Aorta (tissue), 5 donors: ENCODE results near the gene TNFRSF25. TPM values are rescaled to one million over a fixed set of nuclear protein-coding genes. Genes with fewer than 3 reads are reported as not detected.
A peak's percentile ranks its signal among the peaks of the same experiment; 100 is the strongest.

Experiments
- ATAC-seq: fragments of 200-7000 bp; cut with Tn5 transposase; one replicate; pipeline ENCODE4 v1.9.1; 2022; ENCODE audit warnings: moderate library complexity; ENCODE audit not compliant: low FRiP score
- DNase-seq, 2 donors: peaks; one replicate each; pipeline ENCODE4 v3.0.0-alpha.2; 2020
- H3K27ac ChIP-seq, 2 donors: one replicate each; pipeline ENCODE4 v1.5.1; 2013; ENCODE audit warnings: low read length in 2 of 2, mild to moderate bottlenecking in 2 of 2, moderate library complexity in 2 of 2, control low read depth in 1 of 2, inconsistent platforms in 1 of 2, low read depth in 1 of 2
- H3K27me3 ChIP-seq, 2 donors: one replicate each; pipeline ENCODE4 v1.6.1; 2013; ENCODE audit warnings: control low read depth in 1 of 2, low read length in 1 of 2, mild to moderate bottlenecking in 1 of 2, moderate library complexity in 1 of 2; ENCODE audit not compliant: insufficient read depth in 2 of 2, control insufficient read depth in 1 of 2
- H3K36me3 ChIP-seq, 2 donors: one replicate each; pipeline ENCODE4 v1.6.1; 2013; ENCODE audit warnings: control low read depth in 1 of 2, low read length in 1 of 2, mild to moderate bottlenecking in 1 of 2; ENCODE audit not compliant: insufficient read depth in 2 of 2, control insufficient read depth in 1 of 2
- H3K4me1 ChIP-seq, 2 donors: one replicate each; pipeline ENCODE4 v1.6.1; 2013; ENCODE audit warnings: low read length in 2 of 2, control low read depth in 1 of 2, mild to moderate bottlenecking in 1 of 2, moderate library complexity in 1 of 2; ENCODE audit not compliant: insufficient read depth in 2 of 2, control insufficient read depth in 1 of 2
- H3K4me3 ChIP-seq, 2 donors: one replicate each; pipeline ENCODE4 v1.5.1; 2013; ENCODE audit warnings: low read length in 2 of 2, control low read depth in 1 of 2, mild to moderate bottlenecking in 1 of 2
- H3K9me3 ChIP-seq: one replicate; pipeline ENCODE4 v1.6.1; 2013; ENCODE audit warnings: mild to moderate bottlenecking, low read length; ENCODE audit not compliant: control insufficient read depth
- WGBS, 2 donors: extraction: QIAGEN DNeasy Blood & Tissue Kit; methylation state at CpG; one replicate each; pipeline ENCODE4 v1.1.7; 2013; 5-methylcytosine and 5-hydroxymethylcytosine counted together
- intact Hi-C, 2 donors: fragments of 100-400 bp; cut with DNase I; formaldehyde crosslinking; loops; one replicate each; pipeline versions ENCODE4 v1.14.2 to v1.15.0; 2022
- long read RNA-seq, 2 donors: library from polyadenylated mRNA; unstranded; transcript quantifications; one replicate each; pipeline ENCODE4 v2.0.0, GENCODE V29; 2020 to 2021
- polyA plus RNA-seq, 2 donors: library from polyadenylated mRNA; stranded (reverse); fragments of 200-250 nt; gene quantifications; one replicate each; pipeline ENCODE4 v1.2.3, GENCODE V29; 2013
- total RNA-seq, 2 donors: library from RNA; stranded (reverse); fragmentation: NEBNext Ultra II Directional; extraction: Animal tissue kit (Norgen Biotek cat#: 25700); gene quantifications; one replicate each; pipeline ENCODE4 v1.2.1, GENCODE V29; 2021
- donor health status: healthy with polysubstance abuse.
- donor health status: Bipolar disorder and iron deficiency.
- donor health status: DM: no; HTN: no; CAD: no.
- donor health status: DM: no; HTN: no; CAD: no.
- donor health status: DM: yes; HTN: yes; CAD: no.

The TNFRSF25 gene
- 10 to 100 TPM in 1 of 2 donors, 1 to 10 TPM in 1; 6.5 to 34.6 TPM for total RNA-seq
- 10 to 100 TPM in 1 of 2 donors, 1 to 10 TPM in 1; 9.6 to 22.9 TPM for polyA plus RNA-seq
- long read RNA-seq, donor 1, partial matches to known transcripts: 2 of 3 reads
- long read RNA-seq, donor 1, other reads (novel, unspliced or antisense): 1 of 3 reads
- long read RNA-seq, donor 2, partial matches to known transcripts: 3 of 9 reads
- long read RNA-seq, donor 2, other reads (novel, unspliced or antisense): 1 of 9 reads

GRCh38 chr1:6466023-6466422 is at the start of gene TNFRSF25:
Gene TNFRSF25 (minus strand): TSS chr1:6466173. CDS start chr1:6466107, 66 bp downstream.
- DNase-seq (no peak), ATAC-seq (no peak)
- Histone ChIP-seq H3K27ac (no peak within 1 kb of the TSS), H3K36me3 (no peaks in the 10 kb centered on the region), H3K4me1 (no peaks in the 10 kb centered on the region), H3K27me3 (no peaks in the 10 kb centered on the region), H3K4me3 (no peak within 1 kb of the TSS), H3K9me3 (no peaks in the 10 kb centered on the region)
- intact Hi-C loops: no loop called here
- WGBS, 2 donors: 52 to 61% methylated on average over 36 to 43 of the region's 43 CpGs

- Histone ChIP-seq H3K27ac (no peak overlapping the region), H3K4me3 (no peak overlapping the region), H3K36me3 (no peaks in the 10 kb centered on the region), H3K9me3 (no peaks in the 10 kb centered on the region), H3K4me1 (peaks cover 0 to 4% of the 10 kb centered on the region in 2 donors), H3K27me3 (no peaks in the 10 kb centered on the region)
- ATAC-seq (no peak), DNase-seq (peak in 1 of 2 donors; percentile 18)
- intact Hi-C loops: no loop called here
- 96 to 97% methylated on average over 4 of the region's 4 CpGs for WGBS, 2 donors
Measured at GRCh38 chr1:6515771-6516170, 49.8 kb upstream of the TNFRSF25 start.

DNA sequence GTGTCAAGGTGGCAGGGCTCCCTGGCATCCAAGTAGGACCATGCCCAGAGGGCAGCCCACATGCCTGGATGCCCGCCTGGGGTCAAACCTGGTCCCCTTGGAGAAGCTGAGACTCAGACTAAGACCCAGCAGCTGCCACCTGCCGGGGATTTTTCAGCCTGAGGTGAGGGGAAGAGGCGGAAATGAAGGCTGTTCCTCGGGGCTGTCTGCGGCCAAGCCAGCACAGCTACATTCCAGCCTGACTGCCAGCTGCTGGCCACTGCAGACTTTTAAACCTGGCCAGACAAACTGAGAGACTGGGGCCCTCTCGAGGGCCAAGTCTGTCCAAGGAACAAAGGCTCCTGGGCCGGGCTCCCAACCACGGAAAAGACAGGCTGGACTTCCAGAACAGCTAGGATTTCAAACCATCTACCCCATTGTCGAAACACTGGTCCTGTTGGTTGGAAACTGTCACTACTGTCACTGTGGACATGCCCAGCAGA is 47.4 kb upstream of the TNFRSF25 start:
- Histone ChIP-seq H3K36me3 (no peaks in the 10 kb centered on the region), H3K27me3 (no peaks in the 10 kb centered on the region), H3K9me3 (no peaks in the 10 kb centered on the region), H3K27ac (no peak overlapping the region), H3K4me3 (no peak overlapping the region), H3K4me1 (no peaks in the 10 kb centered on the region)
- intact Hi-C loops: no loop called here
- 24 to 26% methylated on average over 9 of the region's 9 CpGs for WGBS, 2 donors
- DNase-seq: no peak
- no peak for ATAC-seq

DNA sequence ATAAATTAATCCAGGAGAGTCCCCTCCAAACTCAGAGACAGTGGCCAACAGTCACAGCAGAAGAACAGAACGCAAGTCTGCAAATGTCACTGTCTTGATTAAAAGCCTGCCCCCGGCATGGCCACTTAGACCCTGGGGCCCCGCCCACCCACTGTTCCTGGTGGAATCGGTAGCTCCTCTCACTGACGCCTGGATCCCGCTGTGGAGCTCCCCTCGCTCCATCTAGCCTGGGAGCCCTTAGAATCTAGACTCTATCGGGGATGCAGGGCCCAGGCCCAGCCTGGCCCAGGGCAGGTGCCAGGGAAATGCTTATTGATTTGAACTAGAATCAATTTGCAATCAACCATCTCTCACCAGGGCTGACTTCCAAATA is 46.9 kb upstream of the TNFRSF25 start:
- DNase-seq (no peak), ATAC-seq (no peak)
- Histone ChIP-seq H3K9me3 (no peaks in the 10 kb centered on the region), H3K4me1 (no peaks in the 10 kb centered on the region), H3K27me3 (no peaks in the 10 kb centered on the region), H3K27ac (no peak overlapping the region), H3K4me3 (no peak overlapping the region), H3K36me3 (no peaks in the 10 kb centered on the region)
- intact Hi-C loops: no loop called here
- WGBS, 2 donors: 72 to 81% methylated on average over 8 of the region's 8 CpGs

- ATAC-seq (no peak), DNase-seq (no peak)
- Histone ChIP-seq H3K4me1 (no peaks in the 10 kb centered on the region), H3K36me3 (no peaks in the 10 kb centered on the region), H3K4me3 (no peak overlapping the region), H3K27me3 (no peaks in the 10 kb centered on the region), H3K9me3 (no peaks in the 10 kb centered on the region), H3K27ac (no peak overlapping the region)
- 94% methylated on average over 19 of the region's 19 CpGs for WGBS, 2 donors
- intact Hi-C loops: no loop called here
Measured at GRCh38 chr1:6512245-6512907, 46.4 kb upstream of the TNFRSF25 start.

GRCh38 chr1:6511561-6512244 is 45.7 kb upstream of the TNFRSF25 start:
- WGBS, 2 donors: 90% methylated on average over 16 of the region's 16 CpGs
- no peak for ATAC-seq

DNA sequence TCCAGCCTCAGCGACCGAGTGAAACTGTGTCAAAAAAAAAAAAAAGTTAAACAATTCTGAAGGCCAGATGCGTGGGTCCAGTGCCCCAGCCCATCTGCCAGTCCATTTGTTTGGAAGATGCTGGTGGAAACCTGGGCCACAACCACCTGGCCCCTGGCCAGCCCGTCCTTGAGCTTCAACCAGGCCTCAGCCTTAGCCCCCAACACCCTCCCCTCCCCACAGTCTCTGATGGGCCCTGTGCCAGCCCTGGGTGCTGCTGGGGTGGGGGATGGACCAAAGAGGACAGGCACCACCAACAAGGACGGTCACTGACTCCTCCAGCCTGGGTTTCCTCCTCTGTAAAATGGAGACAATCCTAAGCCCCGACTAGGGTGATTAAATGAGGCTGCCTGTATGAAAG is 45.1 kb upstream of the TNFRSF25 start:
- 72 to 78% methylated on average over 6 of the region's 6 CpGs for WGBS, 2 donors
- Histone ChIP-seq H3K27ac (no peak overlapping the region), H3K4me1 (no peaks in the 10 kb centered on the region), H3K36me3 (no peaks in the 10 kb centered on the region), H3K4me3 (no peak overlapping the region), H3K27me3 (no peaks in the 10 kb centered on the region), H3K9me3 (no peaks in the 10 kb centered on the region)
- no peak for ATAC-seq
- intact Hi-C loops: no loop called here
- no peak for DNase-seq

More at GRCh38 chr1:6511561-6512244, 45.7 kb upstream of the TNFRSF25 start:
- H3K4me1 ChIP-seq: no peaks in the 10 kb centered on the region
- H3K27ac ChIP-seq: no peak overlapping the region
- no peaks in the 10 kb centered on the region for H3K9me3 ChIP-seq
- H3K36me3 ChIP-seq: no peaks in the 10 kb centered on the region
- intact Hi-C loops: no loop called here
- DNase-seq: no peak
- H3K4me3 ChIP-seq: no peak overlapping the region
- no peaks in the 10 kb centered on the region for H3K27me3 ChIP-seq

GRCh38 chr1:6510493-6510892 is 44.5 kb upstream of the TNFRSF25 start:
- intact Hi-C loops: no loop called here
- Histone ChIP-seq H3K27me3 (no peaks in the 10 kb centered on the region), H3K4me1 (no peaks in the 10 kb centered on the region), H3K27ac (no peak overlapping the region), H3K36me3 (no peaks in the 10 kb centered on the region), H3K9me3 (no peaks in the 10 kb centered on the region), H3K4me3 (no peak overlapping the region)
- ATAC-seq (no peak), DNase-seq (no peak)
- WGBS, 2 donors: 78 to 94% methylated on average over 6 of the region's 6 CpGs

DNA sequence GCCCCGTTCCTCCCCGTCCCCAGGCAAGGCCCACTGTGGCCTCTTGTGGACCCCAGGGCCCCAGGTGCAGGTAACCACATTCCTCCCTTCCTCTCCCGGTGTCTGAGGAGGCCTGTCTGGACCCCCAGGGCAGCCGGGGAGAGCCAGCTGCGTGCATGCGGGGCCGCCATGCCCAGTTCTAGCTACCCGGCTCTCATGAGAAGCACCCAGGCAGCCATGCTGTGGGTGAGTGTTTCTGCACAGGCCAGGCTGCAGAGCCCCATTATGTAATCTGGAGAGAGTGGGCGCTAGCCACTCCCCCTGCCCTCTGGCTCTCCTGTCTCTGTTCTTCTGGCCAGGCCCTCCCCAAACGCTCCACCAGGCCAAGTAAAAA is 43.9 kb upstream of the TNFRSF25 start:
- Histone ChIP-seq H3K4me1 (no peaks in the 10 kb centered on the region), H3K36me3 (no peaks in the 10 kb centered on the region), H3K4me3 (no peak overlapping the region), H3K27me3 (no peaks in the 10 kb centered on the region), H3K27ac (no peak overlapping the region), H3K9me3 (no peaks in the 10 kb centered on the region)
- DNase-seq (no peak), ATAC-seq (no peak)
- intact Hi-C loops: no loop called here
- 71 to 81% methylated on average over 10 of the region's 10 CpGs for WGBS, 2 donors
